Measurements from ENCODE around the gene HOXD8. TPM values are rescaled to one million over a fixed set of nuclear protein-coding genes. Genes with fewer than 3 reads are reported as not detected.

HOXD8 gene
- total RNA-seq, 4 donors from 2014 or later = 7.8 to 23.5 (median 13.4) TPM

GRCh38 chr2:176126929-176127773 lies 2.4 kb upstream of the HOXD8 start:
- in situ Hi-C loops (cut with MboI; ENCODE audit: low pct_ligation_motif_present in 1 of 4, low pct_unique_long_range_greater_than_20kb in 1 of 4, low sequenced_read_pairs in 3 of 4) (loop anchor here (5.0 to 25.0 kb wide), 6 partner anchors 328 to 1028 kb away; no protein-coding TSS in a partner anchor), intact Hi-C loops (cut with DNase I; ENCODE audit: low total_unique reads) (loop anchor here (5.0 kb wide), 1 partner anchor 510 kb away; no protein-coding TSS in a partner anchor)
- Histone ChIP-seq H3K4me1 (peaks cover 7 to 55% (median 31%) of the 10 kb centered on the region in 4 donors), H3K27me3 (peaks cover 93% of the 10 kb centered on the region), H3K9me3 (no peaks in the 10 kb centered on the region), H3K4me3 (no peak overlapping the region), H3K27ac (peak overlapping the region in 2 of 4 donors; percentile 11 to 95), H3K36me3 (no peaks in the 10 kb centered on the region)
- 6% methylated on average over 13 of the region's 13 CpGs for WGBS, 2 donors (ENCODE audit: low coverage in 1 of 2)
- DNase-seq = peak; percentile 79
- TF ChIP-seq POLR2A (IDR thresholded peaks at IDR 0.05) = no peak
- TF ChIP-seq CTCF (IDR thresholded peaks at IDR 0.05) = peak; percentile 86 to 97 (median 94)

GRCh38 chr2:176127774-176128072 lies 1.8 kb upstream of the HOXD8 start:
- whole genome bisulfite sequencing, 2 donors (ENCODE audit: low coverage in 1 of 2) = 35 to 41% methylated on average over 4 of the region's 4 CpGs
- peak overlapping the region in 1 of 4 donors; percentile 55 for H3K4me3 ChIP-seq
- no peak for DNase-seq
- H3K27me3 ChIP-seq = peaks cover 91% of the 10 kb centered on the region
- intact Hi-C loops (cut with DNase I; ENCODE audit: low total_unique reads) (loop anchor here (5.0 kb wide), 1 partner anchor 510 kb away; no protein-coding TSS in a partner anchor), in situ Hi-C loops (cut with MboI; ENCODE audit: low pct_ligation_motif_present in 1 of 4, low pct_unique_long_range_greater_than_20kb in 1 of 4, low sequenced_read_pairs in 3 of 4) (loop anchor here (5.0 to 25.0 kb wide), 6 partner anchors 327 to 1027 kb away; no protein-coding TSS in a partner anchor)
- H3K4me1 ChIP-seq = peaks cover 7 to 53% (median 32%) of the 10 kb centered on the region in 4 donors
- peak overlapping the region; percentile 94 to 96 (median 94) for H3K27ac ChIP-seq
- H3K36me3 ChIP-seq = no peaks in the 10 kb centered on the region
- TF ChIP-seq POLR2AphosphoS5 (IDR thresholded peaks at IDR 0.05) = no peak
- no peak for TF ChIP-seq EP300 (IDR thresholded peaks at IDR 0.05; ENCODE audit: low read depth)
- H3K9me3 ChIP-seq = no peaks in the 10 kb centered on the region

GRCh38 chr2:176128172-176128981 lies 1.1 kb upstream of the HOXD8 start:
- Histone ChIP-seq H3K9me3 (no peaks in the 10 kb centered on the region), H3K27me3 (peaks cover 91% of the 10 kb centered on the region), H3K27ac (peak overlapping the region; percentile 94 to 96 (median 94)), H3K4me1 (peaks cover 12 to 53% (median 33%) of the 10 kb centered on the region in 4 donors), H3K36me3 (no peaks in the 10 kb centered on the region), H3K4me3 (peak overlapping the region; percentile 10 to 68 (median 50))
- TF ChIP-seq POLR2A (IDR thresholded peaks at IDR 0.05) = no peak
- no peak for TF ChIP-seq POLR2AphosphoS5 (IDR thresholded peaks at IDR 0.05)
- no peak for TF ChIP-seq EP300 (IDR thresholded peaks at IDR 0.05; ENCODE audit: low read depth)
- TF ChIP-seq CTCF (IDR thresholded peaks at IDR 0.05) = no peak
- in situ Hi-C loops (cut with MboI; ENCODE audit: low pct_ligation_motif_present in 1 of 4, low pct_unique_long_range_greater_than_20kb in 1 of 4, low sequenced_read_pairs in 3 of 4) = loop anchor here (5.0 to 25.0 kb wide), 6 partner anchors 326 to 1026 kb away; no protein-coding TSS in a partner anchor
- 20 to 46% methylated on average over 10 to 44 of the region's 49 CpGs for WGBS, 2 donors (ENCODE audit: low coverage in 1 of 2)
- intact Hi-C loops (cut with DNase I; ENCODE audit: low total_unique reads) = loop anchor here (5.0 kb wide), 1 partner anchor 509 kb away; no protein-coding TSS in a partner anchor
- no peak for DNase-seq

GRCh38 chr2:176129813-176130146 lies 275 bp downstream of the HOXD8 start:
- Histone ChIP-seq H3K27ac (peak overlapping the region; percentile 94 to 96 (median 94)), H3K36me3 (no peaks in the 10 kb centered on the region), H3K27me3 (peaks cover 77% of the 10 kb centered on the region), H3K4me1 (peaks cover 12 to 56% (median 31%) of the 10 kb centered on the region in 4 donors), H3K4me3 (peak overlapping the region; percentile 44 to 68 (median 57)), H3K9me3 (no peaks in the 10 kb centered on the region)
- 0 to 10% methylated on average over 2 to 41 of the region's 43 CpGs for WGBS, 2 donors (ENCODE audit: low coverage in 1 of 2)
- TF ChIP-seq POLR2AphosphoS5 (IDR thresholded peaks at IDR 0.05) (no peak), CTCF (IDR thresholded peaks at IDR 0.05) (no peak), POLR2A (IDR thresholded peaks at IDR 0.05) (no peak), EP300 (IDR thresholded peaks at IDR 0.05; ENCODE audit: low read depth) (no peak)
- intact Hi-C loops (cut with DNase I; ENCODE audit: low total_unique reads) = loop anchor here (5.0 kb wide), 1 partner anchor 508 kb away; no protein-coding TSS in a partner anchor
- in situ Hi-C loops (cut with MboI; ENCODE audit: low pct_ligation_motif_present in 1 of 4, low pct_unique_long_range_greater_than_20kb in 1 of 4, low sequenced_read_pairs in 3 of 4) = loop anchor here (5.0 to 25.0 kb wide), 6 partner anchors 325 to 1025 kb away; no protein-coding TSS in a partner anchor
- DNase-seq = peak; percentile 64
